MM.1S (cell line): ENCODE data around the gene LRRC1.

Source experiments
- CTCF ChIP-seq: fragments of 300-600 bp; sonication (generic); IDR thresholded peaks from 2 replicates; pipeline ENCODE4 v1.5.1; 2016; ENCODE audit warnings: antibody characterized with exemption, low read length, mixed read lengths
- EZH2 ChIP-seq: fragments of 300-600 bp; sonication (generic); optimal IDR thresholded peaks from 2 replicates; pipeline ENCODE3; 2017; ENCODE audit warnings: low read depth, mild to moderate bottlenecking, antibody characterized with exemption, low read length, mixed read lengths

- TF ChIP-seq CTCF = no peak
- TF ChIP-seq EZH2 = no peak
Observed at GRCh38 chr6:53912661-53913060, 117.9 kb downstream of the LRRC1 start.
